Measurements from ENCODE around the gene SLC52A1.

Gene SLC52A1

GRCh38 chr17:4986951-4987766 is 48.1 kb downstream of the SLC52A1 start, which contains the start of gene CAMTA2 (continued):
- TF ChIP-seq ZNF398 (tag by site-specific recombination; IDR thresholded peaks at IDR 0.05) (peak; percentile 90), PRDM1 (tag by site-specific recombination; IDR thresholded peaks at IDR 0.05) (no peak), ZNF654 (tag by site-specific recombination; IDR thresholded peaks at IDR 0.05; ENCODE audit: low read depth) (no peak), ZNF747 (tag by site-specific recombination; IDR thresholded peaks at IDR 0.05) (no peak), ZFHX2 (tag by site-specific recombination; conservative IDR thresholded peaks at IDR 0.05) (peak; percentile 92), GLIS1 (tag by site-specific recombination; IDR thresholded peaks at IDR 0.05) (peak; percentile 99), ZNF629 (tag by site-specific recombination; IDR thresholded peaks at IDR 0.05) (peak; percentile 96), ZNF416 (tag by site-specific recombination; IDR thresholded peaks at IDR 0.05) (no peak), ZNF239 (tag by site-specific recombination; IDR thresholded peaks at IDR 0.05) (0 out of 2 replicates have a peak, but pooled peaks have one; percentile 56), ZBTB10 (tag by site-specific recombination; IDR thresholded peaks at IDR 0.05) (peak; percentile 93), ZNF660 (tag by site-specific recombination; IDR thresholded peaks at IDR 0.05) (peak; percentile 87), YY2 (tag by site-specific recombination; IDR thresholded peaks at IDR 0.05) (peak; percentile 84; the same call in 1 of the 2 replicates), ZNF394 (tag by site-specific recombination; IDR thresholded peaks at IDR 0.05; ENCODE audit: borderline replicate concordance) (peak; percentile 48), OVOL3 (tag by site-specific recombination; IDR thresholded peaks at IDR 0.05) (peak; percentile 24; the same call in 1 of the 2 replicates), ZNF248 (tag by site-specific recombination; IDR thresholded peaks at IDR 0.05) (no peak), ZNF391 (tag by site-specific recombination; IDR thresholded peaks at IDR 0.05; ENCODE audit: borderline replicate concordance, low read depth) (peak; percentile 60; the same call in 1 of the 2 replicates), ZNF184 (tag by site-specific recombination; IDR thresholded peaks at IDR 0.05) (0 out of 2 replicates have a peak, but pooled peaks have one; percentile 52), ZNF555 (tag by site-specific recombination; conservative IDR thresholded peaks at IDR 0.05) (no peak), ZNF768 (tag by site-specific recombination; IDR thresholded peaks at IDR 0.05) (no peak), ZNF600 (tag by site-specific recombination; IDR thresholded peaks at IDR 0.05) (peak; percentile 89), ZNF658 (tag by site-specific recombination; IDR thresholded peaks at IDR 0.05) (no peak), ZNF423 (tag by site-specific recombination; IDR thresholded peaks at IDR 0.05) (peak; percentile 98), SP3 (tag by site-specific recombination; IDR thresholded peaks at IDR 0.05) (peak; percentile 50), YY1 (tag by site-specific recombination; IDR thresholded peaks at IDR 0.05) (peak; percentile 88), ZNF529 (tag by site-specific recombination; IDR thresholded peaks at IDR 0.05; ENCODE audit: insufficient replicate concordance) (no peak), ZBTB48 (tag by site-specific recombination; IDR thresholded peaks at IDR 0.05) (peak; percentile 99), SALL2 (tag by site-specific recombination; IDR thresholded peaks at IDR 0.05; ENCODE audit: borderline replicate concordance) (no peak), ZNF121 (tag by site-specific recombination; IDR thresholded peaks at IDR 0.05) (no peak; the same call in 1 of the 2 replicates), OSR2 (tag by site-specific recombination; IDR thresholded peaks at IDR 0.05) (peak; percentile 61), PBX3 (CRISPR knock-in tag; IDR thresholded peaks at IDR 0.05) (peak; percentile 88), ZNF785 (tag by site-specific recombination; IDR thresholded peaks at IDR 0.05) (peak; percentile 71; the same call in 1 of the 2 replicates)
- TF ChIP-seq, protein P1, sequence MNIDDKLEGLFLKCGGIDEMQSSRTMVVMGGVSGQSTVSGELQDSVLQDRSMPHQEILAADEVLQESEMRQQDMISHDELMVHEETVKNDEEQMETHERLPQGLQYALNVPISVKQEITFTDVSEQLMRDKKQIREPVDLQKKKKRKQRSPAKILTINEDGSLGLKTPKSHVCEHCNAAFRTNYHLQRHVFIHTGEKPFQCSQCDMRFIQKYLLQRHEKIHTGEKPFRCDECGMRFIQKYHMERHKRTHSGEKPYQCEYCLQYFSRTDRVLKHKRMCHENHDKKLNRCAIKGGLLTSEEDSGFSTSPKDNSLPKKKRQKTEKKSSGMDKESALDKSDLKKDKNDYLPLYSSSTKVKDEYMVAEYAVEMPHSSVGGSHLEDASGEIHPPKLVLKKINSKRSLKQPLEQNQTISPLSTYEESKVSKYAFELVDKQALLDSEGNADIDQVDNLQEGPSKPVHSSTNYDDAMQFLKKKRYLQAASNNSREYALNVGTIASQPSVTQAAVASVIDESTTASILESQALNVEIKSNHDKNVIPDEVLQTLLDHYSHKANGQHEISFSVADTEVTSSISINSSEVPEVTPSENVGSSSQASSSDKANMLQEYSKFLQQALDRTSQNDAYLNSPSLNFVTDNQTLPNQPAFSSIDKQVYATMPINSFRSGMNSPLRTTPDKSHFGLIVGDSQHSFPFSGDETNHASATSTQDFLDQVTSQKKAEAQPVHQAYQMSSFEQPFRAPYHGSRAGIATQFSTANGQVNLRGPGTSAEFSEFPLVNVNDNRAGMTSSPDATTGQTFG (tag by site-specific recombination; IDR thresholded peaks at IDR 0.05; ENCODE audit: borderline replicate concordance), result 0 out of 2 replicates have a peak, but pooled peaks have one; percentile 43

Data from HEK293 (cell line).